HCT116 (cell line): ENCODE data around the gene MYH11. TPM values are rescaled to one million over a fixed set of nuclear protein-coding genes. Genes with fewer than 3 reads are reported as not detected.

Experiments used
- ATAC-seq: fragments of 200-7000 bp; cut with Tn5 transposase; 2 replicates; pipeline ENCODE4 v1.9.1; 2020; ENCODE audit warnings: mild to moderate bottlenecking, moderate library complexity
- BruUV-seq: library from RNA; stranded (reverse); fragments of 400-500 nt; replicated peaks from 2 replicates; lab custom pipeline; 2021; lab: Mats Ljungman, UMichigan
- CTCF ChIA-PET: fragments of 300-600 bp; sonication (Branson Sonifier 250); formaldehyde crosslinking; loops from one replicate; lab custom pipeline; 2021; ENCODE audit warnings: antibody characterized with exemption; lab: Charles Lee
- POLR2A ChIA-PET: fragments of 300-600, 350-600 bp; sonication (Branson Sonifier 250); formaldehyde crosslinking; loops from one replicate; lab custom pipeline; 2021; ENCODE audit warnings: antibody characterized with exemption; lab: Charles Lee
- RAD21 ChIA-PET, 2 experiments: fragments of 300-600 bp; sonication (Branson Sonifier 250); formaldehyde crosslinking; loops; one replicate each; lab custom pipeline; 2023; ENCODE audit warnings: low total read pairs in 2 of 2; ENCODE audit not compliant: uncharacterized antibody in 2 of 2, unreplicated experiment in 2 of 2, low non-redundant PET in 1 of 2; lab: Charles Lee
- DNase-seq: peaks from one replicate; pipeline ENCODE4 v3.0.0-alpha.2; 2010; ENCODE audit warnings: low read depth, low spot score
- H2AFZ ChIP-seq: fragments of 200-600 bp; shearing (Covaris generic), sonication (generic); 2 replicates; pipeline ENCODE4 v1.6.1; 2017; ENCODE audit warnings: low read depth, mixed run types, mixed read lengths, antibody characterized with exemption, low read length; ENCODE audit not compliant: poor library complexity, severe bottlenecking
- H3K27ac ChIP-seq: 2 replicates; pipeline ENCODE4 v1.5.1; 2012; ENCODE audit warnings: low read depth, low read length
- H3K27me3 ChIP-seq: fragments of 200-600 bp; sonication (generic); 2 replicates; pipeline ENCODE4 v1.6.1; 2016; ENCODE audit warnings: mixed run types, low read length, mixed read lengths; ENCODE audit not compliant: insufficient read depth
- H3K36me3 ChIP-seq, 2 experiments: fragments of 200-500 bp in 1 of 2; fragments of 200-600 bp in 1 of 2; sonication (Bioruptor generic) in 1 of 2; sonication (generic) in 1 of 2; 2 replicates each; pipeline versions ENCODE4 v1.5.1 to v1.6.1; 2014 to 2016; ENCODE audit warnings: low read length in 2 of 2, inconsistent platforms in 1 of 2, mixed read lengths in 1 of 2, mixed run types in 1 of 2; ENCODE audit not compliant: insufficient read depth in 2 of 2, control insufficient read depth in 1 of 2
- H3K4me1 ChIP-seq, 2 experiments: fragments of 200-600 bp in 1 of 2; sonication (generic) in 1 of 2; 2 replicates each; pipeline versions ENCODE4 v1.5.1 to v1.6.1; 2012 to 2017; ENCODE audit warnings: low read length in 2 of 2, inconsistent platforms in 1 of 2, mild to moderate bottlenecking in 1 of 2, mixed read lengths in 1 of 2, mixed run types in 1 of 2, moderate library complexity in 1 of 2; ENCODE audit not compliant: insufficient read depth in 2 of 2, control insufficient read depth in 1 of 2
- H3K4me2 ChIP-seq: fragments of 200-600 bp; sonication (generic); 2 replicates; pipeline ENCODE4 v1.6.1; 2017; ENCODE audit warnings: mixed run types, low read length, mixed read lengths
- H3K4me3 ChIP-seq, 2 experiments: fragments of 200-600 bp in 1 of 2; sonication (generic) in 1 of 2; replicated peaks in 1 of 2; 2 replicates each; pipeline ENCODE4 v1.5.1; 2011 to 2016; ENCODE audit warnings: low read length in 2 of 2, control low read depth in 1 of 2, low read depth in 1 of 2, mild to moderate bottlenecking in 1 of 2, mixed read lengths in 1 of 2, mixed run types in 1 of 2
- H3K79me2 ChIP-seq: fragments of 200-600 bp; sonication (generic); 2 replicates; pipeline ENCODE4 v1.6.1; 2017; ENCODE audit warnings: mild to moderate bottlenecking, mixed run types, low read length, moderate library complexity, mixed read lengths; ENCODE audit not compliant: insufficient read depth
- H3K9ac ChIP-seq: fragments of 200-600 bp; sonication (generic); 2 replicates; pipeline ENCODE4 v1.6.1; 2016; ENCODE audit warnings: low read length, mixed read lengths
- H3K9me2 ChIP-seq: fragments of 200-600 bp; sonication (generic), shearing (Covaris generic); 2 replicates; pipeline ENCODE4 v1.6.1; 2017; ENCODE audit warnings: mixed run types, mild to moderate bottlenecking, moderate library complexity; ENCODE audit not compliant: insufficient read depth
- H3K9me3 ChIP-seq, 2 experiments: fragments of 200-500 bp in 1 of 2; fragments of 200-600 bp in 1 of 2; sonication (Bioruptor generic) in 1 of 2; sonication (generic) in 1 of 2; 2 replicates each; pipeline ENCODE4 v1.6.1; 2014 to 2017; ENCODE audit warnings: low read length in 2 of 2, mixed read lengths in 2 of 2, inconsistent platforms in 1 of 2, low read depth in 1 of 2, mild to moderate bottlenecking in 1 of 2, mixed run types in 1 of 2, moderate library complexity in 1 of 2; ENCODE audit not compliant: control insufficient read depth in 1 of 2, insufficient read depth in 1 of 2
- H4K20me1 ChIP-seq: fragments of 200-600 bp; sonication (generic), shearing (Covaris generic); 2 replicates; pipeline ENCODE4 v1.6.1; 2017; ENCODE audit warnings: mixed run types, mild to moderate bottlenecking, moderate library complexity; ENCODE audit not compliant: insufficient read depth
- ATF3 ChIP-seq: IDR thresholded peaks from 2 replicates; pipeline ENCODE4 v1.6.1; 2012
- CEBPB ChIP-seq: IDR thresholded peaks from 2 replicates; pipeline ENCODE4 v1.6.1; 2012; ENCODE audit warnings: low read depth
- CTCF ChIP-seq, 3 experiments: fragments of 200-600 bp in 1 of 3; sonication (generic) in 1 of 3; IDR thresholded peaks in 2 of 3; conservative IDR thresholded peaks in 1 of 3; 2 replicates each; pipeline ENCODE4 v1.5.1; 2012 to 2017; ENCODE audit warnings: low read depth in 2 of 3, low read length in 2 of 3, antibody characterized with exemption in 1 of 3, borderline replicate concordance in 1 of 3, control low read depth in 1 of 3, mild to moderate bottlenecking in 1 of 3, mixed read lengths in 1 of 3, mixed run types in 1 of 3, moderate library complexity in 1 of 3; ENCODE audit not compliant: insufficient read depth in 1 of 3
- EGR1 ChIP-seq: IDR thresholded peaks from 2 replicates; pipeline ENCODE4 v1.6.1; 2012; ENCODE audit warnings: low read depth
- EZH2phosphoT487 ChIP-seq: fragments of 200-600 bp; IDR thresholded peaks from 2 replicates; pipeline ENCODE4 v1.6.1; 2018; ENCODE audit warnings: antibody characterized with exemption, borderline replicate concordance
- FOSL1 ChIP-seq: IDR thresholded peaks from 2 replicates; pipeline ENCODE4 v1.6.1; 2012; ENCODE audit warnings: low read depth
- POLR2AphosphoS5 ChIP-seq: IDR thresholded peaks from 2 replicates; pipeline ENCODE4 v1.6.1; 2011; ENCODE audit warnings: mild to moderate bottlenecking, low read depth, low read length, moderate library complexity
- SIN3A ChIP-seq: IDR thresholded peaks from 2 replicates; pipeline ENCODE4 v1.6.1; 2012; ENCODE audit warnings: low read depth
- SP1 ChIP-seq: IDR thresholded peaks from 2 replicates; pipeline ENCODE4 v1.6.1; 2012; ENCODE audit warnings: low read depth
- SRF ChIP-seq: IDR thresholded peaks from 2 replicates; pipeline ENCODE4 v1.6.1; 2012; ENCODE audit warnings: low read depth
- ZNF274 ChIP-seq: fragments of 200-500 bp; sonication (Bioruptor generic); IDR thresholded peaks from 2 replicates; pipeline ENCODE4 v1.6.1; 2014; ENCODE audit warnings: mild to moderate bottlenecking, low read depth, low read length, inconsistent platforms
- intact Hi-C: fragments of 100-400 bp; cut with micrococcal nuclease; formaldehyde crosslinking; loops from 2 replicates; pipeline ENCODE4 v1.10.0; 2022
- total RNA-seq: library from RNA; stranded (reverse); gene quantifications from one replicate; pipeline ENCODE4 v1.2.1, GENCODE V29; 2021; ENCODE audit not compliant: unreplicated experiment

The MYH11 gene
- total RNA-seq, 1 experiment from 2014 or later, result 0.61 TPM

- intact Hi-C loops, result no loop called here
- Histone ChIP-seq H3K27me3 (no peaks in the 10 kb centered on the region), H3K4me1 (peaks cover 0 to 6% of the 10 kb centered on the region in 2 experiments; a peak in 3 of 4 replicates), H3K4me3 (no peak overlapping the region), H3K36me3 (no peaks in the 10 kb centered on the region), H3K9me2 (no peaks in the 10 kb centered on the region), H3K9me3 (no peaks in the 10 kb centered on the region), H3K27ac (no peak overlapping the region), H3K9ac (no peak overlapping the region), H3K4me2 (no peak overlapping the region), H4K20me1 (no peaks in the 10 kb centered on the region), H3K79me2 (no peaks in the 10 kb centered on the region), H2AFZ (no peak overlapping the region)
- TF ChIP-seq SRF (no peak), SIN3A (no peak), ATF3 (no peak), FOSL1 (no peak), POLR2AphosphoS5 (no peak), SP1 (no peak), EZH2phosphoT487 (no peak), CTCF (IDR thresholded peaks at IDR 0.05 in 2 of 3, conservative IDR thresholded peaks at IDR 0.05 in 1 of 3; ENCODE audit: borderline replicate concordance in 1 of 3, insufficient read depth in 1 of 3, low read depth in 2 of 3, low read length in 2 of 3) (no peak), ZNF274 (no peak), EGR1 (no peak), CEBPB (no peak)
- RAD21 ChIA-PET, result no interaction called here
- no peak for DNase-seq
- ATAC-seq, result no peak
- POLR2A ChIA-PET, result no interaction called here
- CTCF ChIA-PET, result no interaction called here
- no TSS peak for BruUV-seq
Observed at GRCh38 chr16:15742716-15743115, 114.1 kb downstream of the MYH11 start.
